RWPE2 (cell line): ENCODE data around the gene IGFLR1.
A peak's percentile ranks its signal among the peaks of the same experiment; 100 is the strongest.

Experiments used
- ATAC-seq: fragments of 200-7000 bp; cut with Tn5 transposase; 3 replicates; pipeline ENCODE4 v1.9.1; 2021; ENCODE audit warnings: low read depth
- DNase-seq: peaks from one replicate; pipeline ENCODE4 v3.0.0-alpha.2; 2020; ENCODE audit warnings: low spot score
- H3K27ac ChIP-seq: fragments of 450-650 bp; 2 replicates; pipeline ENCODE4 v1.5.1; 2017; ENCODE audit warnings: mild to moderate bottlenecking; ENCODE audit not compliant: poor library complexity, severe bottlenecking
- H3K27me3 ChIP-seq: fragments of 250-450 bp; sonication (Bioruptor Pico); 2 replicates; pipeline ENCODE4 v1.5.1; 2021; ENCODE audit warnings: mild to moderate bottlenecking, moderate library complexity; ENCODE audit not compliant: insufficient read depth, poor library complexity, severe bottlenecking
- H3K36me3 ChIP-seq: fragments of 250-450 bp; sonication (Bioruptor Pico); 2 replicates; pipeline ENCODE4 v1.5.1; 2020; ENCODE audit warnings: low read depth, mild to moderate bottlenecking, moderate library complexity
- H3K4me1 ChIP-seq: fragments of 250-450 bp; sonication (Bioruptor Pico); 2 replicates; pipeline ENCODE4 v1.5.1; 2021; ENCODE audit warnings: mild to moderate bottlenecking, moderate library complexity; ENCODE audit not compliant: insufficient read depth, poor library complexity, severe bottlenecking
- H3K4me3 ChIP-seq: fragments of 250-450 bp; sonication (Bioruptor Pico); 2 replicates; pipeline ENCODE4 v1.5.1; 2021; ENCODE audit warnings: mild to moderate bottlenecking, moderate library complexity; ENCODE audit not compliant: severe bottlenecking
- H3K9me3 ChIP-seq: fragments of 250-450 bp; sonication (Bioruptor Pico); 2 replicates; pipeline ENCODE4 v1.5.1; 2021; ENCODE audit warnings: mild to moderate bottlenecking, moderate library complexity; ENCODE audit not compliant: severe bottlenecking
- TF ChIP-seq, protein P1 (sequence below): fragments of 450-650 bp; IDR thresholded peaks from one replicate; pipeline ENCODE4 v1.5.1; 2017; ENCODE audit warnings: mild to moderate bottlenecking, moderate library complexity; ENCODE audit not compliant: poor library complexity, severe bottlenecking

Gene IGFLR1

DNA sequence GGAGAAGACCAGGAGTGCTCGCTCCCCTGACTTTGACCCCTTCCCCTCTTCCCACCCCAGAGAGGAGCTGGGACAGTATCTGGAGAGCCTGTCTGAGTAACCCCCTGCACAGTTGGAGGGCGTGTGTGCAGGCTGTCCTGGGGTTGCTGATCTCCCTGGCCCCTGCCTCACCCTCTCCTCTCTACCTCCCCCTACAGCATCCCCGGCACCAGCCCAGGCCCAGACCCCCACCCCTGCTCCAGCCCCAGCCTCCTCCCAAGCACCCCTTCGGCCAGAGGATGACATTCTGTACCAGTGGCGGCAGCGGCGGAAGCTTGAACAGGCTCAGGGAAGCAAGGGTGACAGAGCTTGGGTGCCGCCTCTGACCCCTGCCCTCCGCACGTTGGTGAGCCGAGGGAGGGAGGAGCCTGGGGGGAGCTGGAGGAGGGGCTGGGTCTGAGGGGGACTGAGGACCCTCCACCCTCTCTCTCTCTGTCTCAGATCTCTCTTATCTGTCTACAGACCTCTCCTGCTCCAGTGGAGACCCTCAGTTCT is 24.4 kb upstream of the IGFLR1 start:
- DNase-seq, result no peak
- Histone ChIP-seq H3K9me3 (peaks cover 2% of the 10 kb centered on the region), H3K4me3 (no peak overlapping the region), H3K27me3 (no peaks in the 10 kb centered on the region), H3K36me3 (peaks cover 28% of the 10 kb centered on the region), H3K4me1 (no peaks in the 10 kb centered on the region), H3K27ac (no peak overlapping the region)
- no peak for ATAC-seq
- TF ChIP-seq, protein P1, sequence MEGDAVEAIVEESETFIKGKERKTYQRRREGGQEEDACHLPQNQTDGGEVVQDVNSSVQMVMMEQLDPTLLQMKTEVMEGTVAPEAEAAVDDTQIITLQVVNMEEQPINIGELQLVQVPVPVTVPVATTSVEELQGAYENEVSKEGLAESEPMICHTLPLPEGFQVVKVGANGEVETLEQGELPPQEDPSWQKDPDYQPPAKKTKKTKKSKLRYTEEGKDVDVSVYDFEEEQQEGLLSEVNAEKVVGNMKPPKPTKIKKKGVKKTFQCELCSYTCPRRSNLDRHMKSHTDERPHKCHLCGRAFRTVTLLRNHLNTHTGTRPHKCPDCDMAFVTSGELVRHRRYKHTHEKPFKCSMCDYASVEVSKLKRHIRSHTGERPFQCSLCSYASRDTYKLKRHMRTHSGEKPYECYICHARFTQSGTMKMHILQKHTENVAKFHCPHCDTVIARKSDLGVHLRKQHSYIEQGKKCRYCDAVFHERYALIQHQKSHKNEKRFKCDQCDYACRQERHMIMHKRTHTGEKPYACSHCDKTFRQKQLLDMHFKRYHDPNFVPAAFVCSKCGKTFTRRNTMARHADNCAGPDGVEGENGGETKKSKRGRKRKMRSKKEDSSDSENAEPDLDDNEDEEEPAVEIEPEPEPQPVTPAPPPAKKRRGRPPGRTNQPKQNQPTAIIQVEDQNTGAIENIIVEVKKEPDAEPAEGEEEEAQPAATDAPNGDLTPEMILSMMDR, result no peak

DNA sequence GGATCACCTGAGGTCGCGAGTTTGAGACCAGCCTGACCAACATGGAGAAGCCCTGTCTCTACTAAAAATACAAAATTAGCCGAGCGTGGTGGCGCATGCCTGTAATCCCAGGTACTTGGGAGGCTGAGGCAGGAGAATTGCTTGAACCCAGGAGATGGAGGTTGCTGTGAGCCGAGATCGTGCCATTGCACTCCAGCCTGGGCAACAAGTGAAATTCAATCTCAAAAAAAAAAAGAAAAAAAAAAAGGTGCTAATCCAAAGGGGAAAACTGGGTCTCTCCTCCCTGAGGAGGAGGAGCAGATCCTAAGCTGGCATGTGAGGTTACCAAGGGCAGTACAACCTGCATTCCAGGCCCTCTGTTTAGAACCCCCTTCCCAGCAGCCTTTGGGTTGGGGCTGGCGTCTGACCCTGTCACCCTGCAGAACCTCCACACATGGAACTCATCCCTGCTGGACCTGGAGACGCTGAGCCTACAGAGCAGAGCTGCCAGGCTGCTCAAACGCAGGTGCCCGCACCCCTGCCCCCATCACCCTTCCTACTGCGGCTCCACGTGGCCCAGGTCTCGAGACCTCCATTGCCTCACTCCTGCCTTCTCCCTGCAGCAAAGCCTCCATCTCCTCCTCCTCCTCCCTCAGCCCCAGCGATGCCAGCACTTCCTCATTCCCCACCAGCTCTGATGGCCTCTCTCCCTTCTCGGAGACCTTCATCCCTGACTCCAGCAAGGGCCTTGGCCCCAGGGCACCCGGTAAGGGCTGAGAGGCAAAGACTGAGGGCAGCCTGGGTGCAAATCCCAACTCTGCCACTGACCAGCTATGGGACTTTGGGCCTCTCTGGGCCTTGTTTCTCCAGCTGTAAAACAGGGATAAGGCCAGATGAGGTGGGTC is 22.4 kb upstream of the IGFLR1 start:
- Histone ChIP-seq H3K9me3 (no peaks in the 10 kb centered on the region), H3K27ac (no peak overlapping the region), H3K36me3 (peaks cover 47% of the 10 kb centered on the region), H3K27me3 (no peaks in the 10 kb centered on the region), H3K4me3 (no peak overlapping the region), H3K4me1 (no peaks in the 10 kb centered on the region)
- ATAC-seq (no peak), DNase-seq (peak; percentile 38)
- TF ChIP-seq, protein P1, result no peak

DNA sequence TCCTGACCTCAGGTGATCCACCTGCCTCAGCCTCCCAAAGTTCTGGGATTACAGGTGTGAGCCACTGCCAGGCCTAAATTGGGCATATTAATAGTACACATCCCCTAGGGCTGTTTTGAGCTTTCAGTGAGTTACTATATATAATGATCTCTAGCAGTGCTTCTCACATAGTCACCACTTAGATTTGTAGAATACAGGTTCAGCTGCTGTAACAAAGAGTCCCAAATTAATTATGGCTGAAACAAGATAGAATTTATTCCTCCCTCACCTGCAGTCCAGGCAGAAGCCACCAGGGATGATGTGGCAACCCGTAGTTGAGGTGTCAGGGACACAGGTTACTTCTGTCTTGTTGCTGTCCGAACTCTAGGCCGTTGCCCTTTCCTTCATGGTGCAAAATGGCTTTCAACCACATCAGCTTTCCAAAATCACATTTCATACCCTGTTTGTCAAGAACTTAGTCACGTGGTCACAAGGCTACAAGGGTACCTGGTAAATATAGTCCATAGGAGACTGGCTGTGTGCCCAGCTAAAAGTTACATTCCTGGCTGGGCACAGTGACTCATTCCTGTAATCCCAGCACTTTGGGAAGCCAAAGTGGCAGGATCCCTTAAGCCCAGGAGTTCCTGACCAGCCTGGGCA is 18.6 kb upstream of the IGFLR1 start:
- TF ChIP-seq, protein P1, result no peak
- H3K36me3 ChIP-seq, result peaks cover 55% of the 10 kb centered on the region

DNA sequence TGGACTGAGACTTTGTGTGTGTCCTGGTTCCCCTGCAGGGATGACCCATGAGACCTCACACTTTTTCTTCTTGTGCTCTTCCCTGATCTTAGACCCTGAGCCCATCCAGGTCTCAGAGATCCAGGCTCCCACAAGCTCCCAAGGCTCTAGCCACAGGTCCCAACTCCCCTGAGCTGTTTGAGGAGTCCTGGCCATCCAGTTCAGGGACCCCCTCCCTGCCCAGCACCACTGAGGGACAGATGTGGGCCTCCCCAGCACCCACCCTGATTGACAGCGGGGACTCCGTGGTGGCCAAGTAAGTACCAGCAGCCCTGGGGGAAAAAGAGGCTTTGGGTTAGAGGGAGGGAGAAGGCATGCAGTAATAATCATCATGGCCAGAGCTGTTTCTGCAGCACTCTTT is 17.4 kb upstream of the IGFLR1 start:
- peaks cover 46% of the 10 kb centered on the region for H3K36me3 ChIP-seq
- TF ChIP-seq, protein P1, result no peak
- no peaks in the 10 kb centered on the region for H3K4me1 ChIP-seq
- ATAC-seq, result no peak
- H3K4me3 ChIP-seq, result no peak overlapping the region
- no peak for DNase-seq
- H3K27me3 ChIP-seq, result no peaks in the 10 kb centered on the region
- H3K27ac ChIP-seq, result no peak overlapping the region
- H3K9me3 ChIP-seq, result no peaks in the 10 kb centered on the region

More for the DNA sequence above, 18.6 kb upstream of the IGFLR1 start:
- no peak for DNase-seq
- Histone ChIP-seq H3K27me3 (no peaks in the 10 kb centered on the region), H3K9me3 (no peaks in the 10 kb centered on the region), H3K4me1 (no peaks in the 10 kb centered on the region), H3K27ac (no peak overlapping the region), H3K4me3 (no peak overlapping the region)
- ATAC-seq, result no peak
